VCaP (cell line): ENCODE results near the gene ADPGK.

Experiments
- H3K27ac ChIP-seq: fragments of 450-650 bp; 2 replicates; pipeline ENCODE4 v1.5.1; 2017
- TF ChIP-seq, protein P1 (sequence below): fragments of 450-650 bp; conservative IDR thresholded peaks from 2 replicates; pipeline ENCODE4 v1.5.1; 2017; ENCODE audit warnings: mild to moderate bottlenecking, moderate library complexity

The ADPGK gene

GRCh38 chr15:72764656-72765055 is 18.9 kb downstream of the ADPGK start:
- TF ChIP-seq, protein P1, sequence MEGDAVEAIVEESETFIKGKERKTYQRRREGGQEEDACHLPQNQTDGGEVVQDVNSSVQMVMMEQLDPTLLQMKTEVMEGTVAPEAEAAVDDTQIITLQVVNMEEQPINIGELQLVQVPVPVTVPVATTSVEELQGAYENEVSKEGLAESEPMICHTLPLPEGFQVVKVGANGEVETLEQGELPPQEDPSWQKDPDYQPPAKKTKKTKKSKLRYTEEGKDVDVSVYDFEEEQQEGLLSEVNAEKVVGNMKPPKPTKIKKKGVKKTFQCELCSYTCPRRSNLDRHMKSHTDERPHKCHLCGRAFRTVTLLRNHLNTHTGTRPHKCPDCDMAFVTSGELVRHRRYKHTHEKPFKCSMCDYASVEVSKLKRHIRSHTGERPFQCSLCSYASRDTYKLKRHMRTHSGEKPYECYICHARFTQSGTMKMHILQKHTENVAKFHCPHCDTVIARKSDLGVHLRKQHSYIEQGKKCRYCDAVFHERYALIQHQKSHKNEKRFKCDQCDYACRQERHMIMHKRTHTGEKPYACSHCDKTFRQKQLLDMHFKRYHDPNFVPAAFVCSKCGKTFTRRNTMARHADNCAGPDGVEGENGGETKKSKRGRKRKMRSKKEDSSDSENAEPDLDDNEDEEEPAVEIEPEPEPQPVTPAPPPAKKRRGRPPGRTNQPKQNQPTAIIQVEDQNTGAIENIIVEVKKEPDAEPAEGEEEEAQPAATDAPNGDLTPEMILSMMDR, result no peak
- no peak overlapping the region for H3K27ac ChIP-seq

DNA sequence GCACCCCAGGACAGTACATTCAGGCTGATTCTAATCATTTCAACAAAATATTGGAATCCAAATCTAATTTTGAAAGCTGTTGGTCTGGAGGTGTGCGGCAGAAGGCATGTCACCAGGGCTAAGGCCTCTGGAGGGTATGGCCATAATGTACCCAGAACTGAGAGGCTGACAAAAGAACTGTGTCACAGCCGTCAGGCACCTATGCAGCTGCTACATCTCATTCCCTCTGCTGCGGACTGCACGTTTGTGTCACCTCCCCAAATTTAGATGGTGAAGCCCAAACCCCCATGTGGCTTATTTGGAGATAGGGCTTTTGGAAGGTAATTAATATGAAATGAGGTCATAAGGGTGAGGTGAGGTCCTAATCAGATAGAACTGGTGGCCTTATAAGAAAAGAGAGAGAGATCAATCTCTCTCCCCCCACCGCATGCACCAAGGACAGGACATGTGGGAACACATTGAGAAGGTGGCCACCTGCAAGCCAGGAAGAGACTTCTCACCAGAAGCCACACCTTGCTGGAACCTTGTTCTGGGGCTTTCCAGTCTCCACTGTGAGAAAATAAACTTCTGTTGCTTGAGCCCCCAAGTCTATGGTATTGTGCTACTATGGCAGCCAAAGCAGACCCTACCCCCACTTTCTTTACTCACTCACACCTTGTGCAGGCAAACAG is 22.8 kb downstream of the ADPGK start:
- no peak overlapping the region for H3K27ac ChIP-seq
- TF ChIP-seq, protein P1, result no peak

DNA sequence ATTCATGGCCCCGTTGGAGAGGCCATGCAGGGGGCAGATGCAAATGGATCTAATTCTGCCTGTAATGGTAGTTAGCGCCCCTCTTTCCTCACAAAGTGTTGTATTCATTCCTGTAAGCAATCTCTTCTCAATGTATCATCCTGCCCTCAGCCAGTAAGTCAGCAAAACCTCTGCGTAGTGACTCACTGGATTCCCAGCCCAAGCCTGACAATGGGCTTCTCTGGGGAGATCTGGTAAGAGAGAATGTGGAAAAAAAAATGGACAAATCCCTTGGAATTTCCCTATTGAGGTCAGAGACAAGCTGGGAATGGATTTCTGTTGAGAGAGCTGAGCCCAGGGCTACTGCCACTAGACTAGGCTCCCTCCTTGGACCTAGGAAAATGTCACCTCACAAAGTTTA is 25.4 kb downstream of the ADPGK start:
- H3K27ac ChIP-seq, result peak overlapping the region; percentile 39
- TF ChIP-seq, protein P1, result no peak

GRCh38 chr15:72754096-72754495 is 29.5 kb downstream of the ADPGK start:
- H3K27ac ChIP-seq, result no peak overlapping the region
- TF ChIP-seq, protein P1, result no peak

- TF ChIP-seq, protein P1, result no peak
- peak overlapping the region; percentile 9; the same call in 1 of the 2 replicates for H3K27ac ChIP-seq
Observed at GRCh38 chr15:72751751-72752455, 31.7 kb downstream of the ADPGK start.

- no peak overlapping the region for H3K27ac ChIP-seq
- TF ChIP-seq, protein P1, result no peak
Observed at GRCh38 chr15:72749700-72750099, 33.9 kb downstream of the ADPGK start.

DNA sequence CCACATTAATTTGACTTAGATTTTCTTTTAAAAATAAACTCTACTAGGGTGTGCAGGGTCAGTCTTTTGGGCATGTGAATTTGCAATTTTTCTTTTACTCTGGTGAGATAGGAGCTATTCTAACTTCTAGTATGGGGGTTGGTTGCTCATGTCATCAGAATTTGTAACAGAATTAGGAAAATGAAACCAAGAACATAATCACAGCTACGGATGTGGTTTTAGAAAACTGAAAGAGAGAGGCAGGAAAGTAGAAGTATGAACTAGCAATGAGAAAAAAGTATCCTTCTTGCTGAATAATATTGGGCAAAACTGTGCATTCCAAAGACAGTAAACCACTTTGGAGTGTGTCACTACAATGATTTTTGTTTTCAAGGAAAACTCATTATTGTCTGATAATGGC is 43.3 kb downstream of the ADPGK start:
- no peak overlapping the region for H3K27ac ChIP-seq
- TF ChIP-seq, protein P1, result no peak
